Natural killer cell (primary cell): ENCODE measurements around the gene PSMB4. TPM values are rescaled to one million over a fixed set of nuclear protein-coding genes. Genes with fewer than 3 reads are reported as not detected.

ENCODE experiments used
- ATAC-seq, 3 donors: fragments of 150-1000 bp in 2 of 3; fragments of 200-7000 bp in 1 of 3; cut with Tn5 transposase; 1 replicate in 1 of 3; 2 replicates in 2 of 3; pipeline ENCODE4 v1.10.0; 2021; ENCODE audit warnings: mild to moderate bottlenecking in 2 of 3, moderate library complexity in 2 of 3
- DNase-seq, 2 donors: peaks; one replicate each; pipeline versions ENCODE4 v3.0.0 to v3.0.0-alpha.2; 2013 to 2021; ENCODE audit warnings: mixed read lengths in 1 of 2
- H3K27ac ChIP-seq: one replicate; pipeline ENCODE4 v1.5.1; 2013; ENCODE audit warnings: mild to moderate bottlenecking, low read length
- H3K27me3 ChIP-seq: one replicate; pipeline ENCODE4 v1.6.1; 2013; ENCODE audit warnings: low read length; ENCODE audit not compliant: control insufficient read depth, insufficient read depth
- H3K36me3 ChIP-seq: one replicate; pipeline ENCODE4 v1.6.1; 2013; ENCODE audit warnings: low read length; ENCODE audit not compliant: control insufficient read depth, insufficient read depth
- H3K4me1 ChIP-seq: one replicate; pipeline ENCODE4 v1.6.1; 2013; ENCODE audit warnings: low read length; ENCODE audit not compliant: control insufficient read depth, insufficient read depth
- H3K4me3 ChIP-seq: one replicate; pipeline ENCODE4 v1.5.1; 2013; ENCODE audit warnings: low read length
- H3K9me3 ChIP-seq: one replicate; pipeline ENCODE4 v1.6.1; 2013; ENCODE audit warnings: low read length; ENCODE audit not compliant: control insufficient read depth, insufficient read depth
- H3K27ac Mint-ChIP-seq, 2 donors: one replicate each; pipeline ENCODE4 v1.8.0; 2022; ENCODE audit warnings: mild to moderate bottlenecking in 2 of 2, mixed read lengths in 2 of 2, moderate library complexity in 1 of 2
- H3K27me3 Mint-ChIP-seq, 2 donors: one replicate each; pipeline ENCODE4 v1.8.0; 2022; ENCODE audit warnings: low read depth in 2 of 2, mixed read lengths in 2 of 2
- H3K36me3 Mint-ChIP-seq: one replicate; pipeline ENCODE4 v1.8.0; 2022; ENCODE audit warnings: mixed read lengths
- H3K4me1 Mint-ChIP-seq, 2 donors: one replicate each; pipeline ENCODE4 v1.8.0; 2022; ENCODE audit warnings: mixed read lengths in 2 of 2
- H3K4me3 Mint-ChIP-seq: one replicate; pipeline ENCODE4 v1.8.0; 2022; ENCODE audit warnings: mild to moderate bottlenecking, moderate library complexity, mixed read lengths
- H3K9me3 Mint-ChIP-seq, 2 donors: one replicate each; pipeline ENCODE4 v1.8.0; 2022; ENCODE audit warnings: mixed read lengths in 2 of 2
- CTCF ChIP-seq: fragments of 200-600 bp; IDR thresholded peaks from one replicate; pipeline ENCODE4 v1.8.0; 2022; ENCODE audit warnings: antibody characterized with exemption
- WGBS: methylation state at CpG from one replicate; pipeline ENCODE4 v1.1.7; 2013; ENCODE audit warnings: missing lambda C conversion rate; ENCODE audit not compliant: insufficient coverage; 5-methylcytosine and 5-hydroxymethylcytosine counted together
- intact Hi-C: fragments of 100-400 bp; cut with micrococcal nuclease; formaldehyde crosslinking; loops from one replicate; pipeline ENCODE4 v1.14.2; 2022
- total RNA-seq, 4 donors: library from RNA; stranded (reverse); fragments of 120-200 nt in 1 of 4; gene quantifications; one replicate each; pipeline versions ENCODE4 v1.2.3 to v1.2.4, GENCODE V29; 2013 to 2022

PSMB4 gene
- total RNA-seq, 3 donors from 2014 or later (not counting 1 experiment from before 2014, with no cell fraction given): 291 to 313 (median 297) TPM

- Mint-ChIP-seq H3K27ac (no peak overlapping the region), H3K4me1 (no peaks in the 10 kb centered on the region), H3K9me3 (no peaks in the 10 kb centered on the region), H3K4me3 (no peak overlapping the region), H3K27me3 (no peaks in the 10 kb centered on the region), H3K36me3 (no peaks in the 10 kb centered on the region)
- no peak for DNase-seq
- intact Hi-C loops: no loop called here
- no peak for ATAC-seq
- Histone ChIP-seq H3K4me3 (no peak overlapping the region), H3K4me1 (peaks cover 9% of the 10 kb centered on the region), H3K36me3 (no peaks in the 10 kb centered on the region), H3K9me3 (no peaks in the 10 kb centered on the region), H3K27ac (no peak overlapping the region), H3K27me3 (no peaks in the 10 kb centered on the region)
- no peak for TF ChIP-seq CTCF
- 94% methylated on average over 7 of the region's 8 CpGs for WGBS
Measured at GRCh38 chr1:151367658-151368392, 31.5 kb upstream of the PSMB4 start.

- Mint-ChIP-seq H3K27ac (no peak overlapping the region), H3K4me3 (no peak overlapping the region), H3K36me3 (no peaks in the 10 kb centered on the region), H3K4me1 (no peaks in the 10 kb centered on the region), H3K27me3 (no peaks in the 10 kb centered on the region), H3K9me3 (no peaks in the 10 kb centered on the region)
- Histone ChIP-seq H3K4me1 (peaks cover 9% of the 10 kb centered on the region), H3K27ac (no peak overlapping the region), H3K27me3 (no peaks in the 10 kb centered on the region), H3K36me3 (no peaks in the 10 kb centered on the region), H3K9me3 (no peaks in the 10 kb centered on the region), H3K4me3 (no peak overlapping the region)
- intact Hi-C loops: no loop called here
- WGBS: 90% methylated on average over 20 of the region's 20 CpGs
- no peak for TF ChIP-seq CTCF
- no peak for DNase-seq
- no peak for ATAC-seq
Measured at GRCh38 chr1:151368393-151369301, 30.7 kb upstream of the PSMB4 start.

- no peaks in the 10 kb centered on the region for H3K9me3 Mint-ChIP-seq
- TF ChIP-seq CTCF: no peak
- H3K27ac ChIP-seq: no peak overlapping the region
Measured at GRCh38 chr1:151369302-151369610, 30.1 kb upstream of the PSMB4 start.

More at GRCh38 chr1:151369302-151369610, 30.1 kb upstream of the PSMB4 start:
- ATAC-seq: no peak
- no peak overlapping the region for H3K4me3 Mint-ChIP-seq
- Histone ChIP-seq H3K27me3 (no peaks in the 10 kb centered on the region), H3K9me3 (no peaks in the 10 kb centered on the region), H3K4me3 (no peak overlapping the region), H3K36me3 (no peaks in the 10 kb centered on the region), H3K4me1 (peaks cover 9% of the 10 kb centered on the region)
- intact Hi-C loops: no loop called here
- WGBS: 85% methylated on average over 7 of the region's 7 CpGs
- H3K4me1 Mint-ChIP-seq: no peaks in the 10 kb centered on the region
- no peak overlapping the region for H3K27ac Mint-ChIP-seq
- H3K27me3 Mint-ChIP-seq: no peaks in the 10 kb centered on the region
- H3K36me3 Mint-ChIP-seq: no peaks in the 10 kb centered on the region
- no peak for DNase-seq
